Type B pancreatic cell (in vitro differentiated cells): ENCODE measurements around the gene MIDN. TPM values are rescaled to one million over a fixed set of nuclear protein-coding genes. Genes with fewer than 3 reads are reported as not detected.
"Not testable (repeated sequence)": the region's sequence is repeated elsewhere in the genome, so short reads cannot be mapped to it uniquely, and the experiment has no call there.

Experiments used
- DNase-seq: peaks from one replicate; pipeline ENCODE4 v3.0.0; 2021; ENCODE audit warnings: mixed read lengths; ENCODE audit not compliant: unreplicated experiment; ENCODE audit errors: extremely low spot score
- H3K27ac Mint-ChIP-seq: 2 replicates; pipeline ENCODE4 v1.8.0; 2021; ENCODE audit warnings: mild to moderate bottlenecking, mixed read lengths
- H3K27me3 Mint-ChIP-seq: 2 replicates; pipeline ENCODE4 v1.8.0; 2021; ENCODE audit warnings: mixed read lengths
- H3K36me3 Mint-ChIP-seq: 2 replicates; pipeline ENCODE4 v1.8.0; 2021; ENCODE audit warnings: mixed read lengths
- H3K4me1 Mint-ChIP-seq: one replicate; pipeline ENCODE4 v1.8.0; 2021; ENCODE audit warnings: mixed read lengths; ENCODE audit not compliant: unreplicated experiment
- H3K4me3 Mint-ChIP-seq: 2 replicates; pipeline ENCODE4 v1.8.0; 2021; ENCODE audit warnings: mild to moderate bottlenecking, mixed read lengths
- H3K9me3 Mint-ChIP-seq: 2 replicates; pipeline ENCODE4 v1.8.0; 2021; ENCODE audit warnings: mixed read lengths
- total RNA-seq: library from RNA; stranded (reverse); gene quantifications from 2 replicates; pipeline ENCODE4 v1.2.1, GENCODE V29; 2021; ENCODE audit warnings: low replicate concordance
- TF ChIP-seq, protein P1 (sequence below): fragments of 200-600 bp; sonication (generic); conservative IDR thresholded peaks from 2 replicates; pipeline ENCODE4 v1.5.0; 2021; ENCODE audit warnings: antibody characterized with exemption, mild to moderate bottlenecking

The MIDN gene
- total RNA-seq, 1 donor from 2014 or later, result 122 TPM

DNA sequence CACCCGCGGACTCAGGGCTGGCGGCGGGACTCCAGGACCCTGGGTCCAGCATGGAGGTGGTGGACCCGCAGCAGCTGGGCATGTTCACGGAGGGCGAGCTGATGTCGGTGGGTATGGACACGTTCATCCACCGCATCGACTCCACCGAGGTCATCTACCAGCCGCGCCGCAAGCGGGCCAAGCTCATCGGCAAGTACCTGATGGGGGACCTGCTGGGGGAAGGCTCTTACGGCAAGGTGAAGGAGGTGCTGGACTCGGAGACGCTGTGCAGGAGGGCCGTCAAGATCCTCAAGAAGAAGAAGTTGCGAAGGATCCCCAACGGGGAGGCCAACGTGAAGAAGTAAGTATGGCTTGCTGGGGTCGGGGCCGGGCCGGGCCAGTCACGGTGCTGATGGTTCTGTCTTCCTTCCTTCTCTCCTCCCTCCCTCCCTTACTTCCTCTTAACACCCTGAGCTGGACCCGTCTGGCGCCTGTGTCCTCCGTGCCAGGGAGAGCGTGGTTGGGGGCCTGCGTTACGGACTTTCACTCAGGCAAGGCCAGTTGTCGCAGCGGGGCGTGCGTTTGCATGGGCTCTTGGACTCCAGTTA lies 41.4 kb upstream of the MIDN start:
- Mint-ChIP-seq H3K27ac (peak overlapping the region; percentile 87), H3K4me3 (peak overlapping the region; percentile 90), H3K27me3 (no peaks in the 10 kb centered on the region), H3K4me1 (peaks cover 15% of the 10 kb centered on the region), H3K9me3 (no peaks in the 10 kb centered on the region), H3K36me3 (peaks cover 3% of the 10 kb centered on the region)
- no peak for DNase-seq
- TF ChIP-seq, protein P1, sequence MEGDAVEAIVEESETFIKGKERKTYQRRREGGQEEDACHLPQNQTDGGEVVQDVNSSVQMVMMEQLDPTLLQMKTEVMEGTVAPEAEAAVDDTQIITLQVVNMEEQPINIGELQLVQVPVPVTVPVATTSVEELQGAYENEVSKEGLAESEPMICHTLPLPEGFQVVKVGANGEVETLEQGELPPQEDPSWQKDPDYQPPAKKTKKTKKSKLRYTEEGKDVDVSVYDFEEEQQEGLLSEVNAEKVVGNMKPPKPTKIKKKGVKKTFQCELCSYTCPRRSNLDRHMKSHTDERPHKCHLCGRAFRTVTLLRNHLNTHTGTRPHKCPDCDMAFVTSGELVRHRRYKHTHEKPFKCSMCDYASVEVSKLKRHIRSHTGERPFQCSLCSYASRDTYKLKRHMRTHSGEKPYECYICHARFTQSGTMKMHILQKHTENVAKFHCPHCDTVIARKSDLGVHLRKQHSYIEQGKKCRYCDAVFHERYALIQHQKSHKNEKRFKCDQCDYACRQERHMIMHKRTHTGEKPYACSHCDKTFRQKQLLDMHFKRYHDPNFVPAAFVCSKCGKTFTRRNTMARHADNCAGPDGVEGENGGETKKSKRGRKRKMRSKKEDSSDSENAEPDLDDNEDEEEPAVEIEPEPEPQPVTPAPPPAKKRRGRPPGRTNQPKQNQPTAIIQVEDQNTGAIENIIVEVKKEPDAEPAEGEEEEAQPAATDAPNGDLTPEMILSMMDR, result no peak

DNA sequence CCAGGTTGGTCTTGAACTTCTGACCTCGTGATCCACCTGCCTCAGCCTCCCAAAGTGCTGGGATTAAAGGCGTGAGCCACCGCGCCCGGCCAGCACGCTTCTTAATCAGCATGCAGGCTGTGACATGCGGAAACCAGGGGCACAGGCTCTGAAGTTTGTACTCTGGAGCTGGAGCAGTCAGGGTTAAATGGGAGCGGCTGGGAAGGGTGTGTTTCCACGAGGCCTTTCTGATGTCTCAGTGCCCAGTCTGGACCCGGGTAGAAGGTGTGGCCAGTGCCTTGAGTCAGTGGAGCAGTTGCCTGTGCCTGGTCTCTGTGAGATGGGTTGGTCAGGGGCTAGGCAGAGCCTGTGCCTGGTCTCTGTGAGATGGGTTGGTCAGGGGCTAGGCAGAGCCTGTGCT lies 39.6 kb upstream of the MIDN start:
- DNase-seq, H3K36me3 Mint-ChIP-seq, H3K4me3 Mint-ChIP-seq, H3K9me3 Mint-ChIP-seq, H3K27me3 Mint-ChIP-seq: not testable (repeated sequence)
- H3K27ac Mint-ChIP-seq, result peak overlapping the region; percentile 13
- peaks cover 13% of the 10 kb centered on the region for H3K4me1 Mint-ChIP-seq

DNA sequence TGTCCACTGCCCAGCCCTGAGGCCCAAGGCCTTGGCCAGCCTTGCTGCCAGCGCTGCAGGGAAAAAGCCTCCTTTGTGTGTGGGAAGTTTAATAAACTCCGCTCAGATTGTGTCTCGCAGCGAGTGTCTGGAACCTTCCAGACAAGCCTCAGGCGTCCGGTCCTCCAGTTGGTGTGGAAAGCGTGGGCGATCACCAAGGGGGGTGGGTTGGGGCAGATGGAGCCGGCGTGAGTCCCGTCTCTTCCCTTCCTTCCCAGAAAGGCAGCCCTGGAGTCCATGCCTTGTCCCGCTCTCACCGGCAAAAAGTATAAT lies 38.2 kb upstream of the MIDN start:
- H3K4me3 Mint-ChIP-seq, result peak overlapping the region; percentile 69
- TF ChIP-seq, protein P1, result no peak
- H3K9me3 Mint-ChIP-seq, result no peaks in the 10 kb centered on the region
- peak overlapping the region; percentile 46 for H3K27ac Mint-ChIP-seq
- peaks cover 8% of the 10 kb centered on the region for H3K36me3 Mint-ChIP-seq
- no peaks in the 10 kb centered on the region for H3K27me3 Mint-ChIP-seq
- no peak for DNase-seq
- H3K4me1 Mint-ChIP-seq, result peaks cover 15% of the 10 kb centered on the region

DNA sequence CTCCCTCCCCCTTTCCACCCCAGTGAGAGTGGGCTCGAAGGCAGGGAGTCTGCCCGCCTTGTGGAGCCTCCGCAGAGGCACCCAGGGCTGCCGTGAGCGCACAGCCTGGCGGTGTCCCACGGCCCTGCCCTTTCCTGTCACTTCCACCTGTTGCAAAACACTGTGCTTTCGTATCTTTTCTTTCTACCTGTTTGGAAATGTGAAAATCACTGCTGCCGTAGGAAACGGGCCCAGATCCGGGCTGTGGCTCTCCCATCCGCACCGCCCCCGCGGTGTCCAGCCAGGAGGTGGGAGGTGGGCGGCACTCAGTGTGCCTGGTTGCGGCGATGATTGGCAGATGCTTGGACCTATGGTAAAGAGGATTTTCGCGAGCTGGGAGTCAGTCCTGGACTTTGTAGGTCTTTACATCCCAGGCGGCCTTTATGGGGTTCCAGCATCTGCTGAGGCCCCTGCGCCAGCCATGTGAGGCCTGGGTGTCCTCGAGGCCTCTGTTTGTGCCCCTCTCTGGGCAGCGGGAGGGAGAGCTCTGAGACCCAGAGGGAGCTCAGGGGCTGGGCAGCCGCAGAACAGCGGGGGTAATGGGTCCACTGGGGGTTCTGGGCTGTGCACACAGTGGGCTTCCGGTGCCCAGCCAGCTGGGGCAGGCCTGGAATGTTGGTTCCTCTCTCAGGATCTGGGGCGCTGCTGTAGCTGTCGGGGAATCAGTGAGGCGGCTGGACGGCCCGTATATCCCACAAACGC lies 36.7 kb upstream of the MIDN start:
- Mint-ChIP-seq H3K9me3 (no peaks in the 10 kb centered on the region), H3K27me3 (no peaks in the 10 kb centered on the region), H3K4me1 (peaks cover 15% of the 10 kb centered on the region), H3K27ac (no peak overlapping the region), H3K36me3 (peaks cover 8% of the 10 kb centered on the region), H3K4me3 (peak overlapping the region; percentile 60)
- TF ChIP-seq, protein P1, result no peak
- DNase-seq, result peak; percentile 65

DNA sequence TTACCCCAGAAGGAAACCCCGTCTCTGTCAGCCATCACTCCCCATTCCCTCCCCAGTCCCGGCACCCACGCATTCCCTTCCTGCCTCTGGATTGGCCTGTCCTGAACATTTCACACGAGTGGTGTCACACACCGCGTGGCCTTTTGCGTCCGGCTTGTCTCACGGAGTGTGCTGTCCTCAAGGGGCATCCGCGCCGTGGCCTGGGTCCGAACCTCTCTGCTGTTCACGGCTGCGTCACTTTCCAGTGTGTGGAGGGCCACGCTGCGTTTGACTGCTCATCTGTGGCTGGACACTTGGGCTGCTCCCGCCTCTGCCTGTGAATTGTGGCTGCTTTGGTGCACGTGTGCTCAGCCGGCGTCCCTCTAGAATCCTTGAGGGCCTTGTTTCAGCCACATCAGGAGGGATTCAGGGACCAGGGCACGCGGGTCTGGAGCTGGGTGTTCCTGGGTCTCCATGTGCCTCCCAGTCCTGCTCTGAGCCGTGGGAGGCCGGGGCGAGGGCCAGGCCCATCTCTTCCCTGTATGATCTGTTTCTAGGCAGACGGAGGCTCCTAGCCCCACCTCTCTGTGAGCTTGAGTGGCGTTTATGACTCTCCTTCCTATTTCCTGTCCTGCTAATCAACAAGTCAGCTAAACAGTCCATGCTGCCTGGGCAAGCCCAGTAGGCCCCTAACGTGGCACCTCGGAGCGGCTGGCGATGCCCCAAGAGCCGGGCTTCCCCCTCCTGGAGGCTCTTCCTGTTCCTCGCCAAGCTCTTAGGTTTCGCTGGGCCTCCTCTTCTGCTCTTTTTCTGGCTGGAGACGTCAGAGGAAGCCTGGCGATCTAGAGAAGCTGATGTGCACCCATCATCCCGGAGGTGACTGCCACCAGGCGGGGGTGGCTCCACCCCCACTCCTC lies 34.7 kb upstream of the MIDN start:
- Mint-ChIP-seq H3K4me1 (peaks cover 15% of the 10 kb centered on the region), H3K9me3 (no peaks in the 10 kb centered on the region), H3K27me3 (no peaks in the 10 kb centered on the region), H3K4me3 (peak overlapping the region; percentile 70), H3K36me3 (peaks cover 8% of the 10 kb centered on the region), H3K27ac (peak overlapping the region; percentile 88)
- DNase-seq, result peak; percentile 64
- TF ChIP-seq, protein P1, result no peak
